HCT116 (cell line): ENCODE measurements around the gene C2orf76. TPM values are rescaled to one million over a fixed set of nuclear protein-coding genes. Genes with fewer than 3 reads are reported as not detected.
"Not testable (repeated sequence)": the region's sequence is repeated elsewhere in the genome, so short reads cannot be mapped to it uniquely, and the experiment has no call there.

Experiments used
- ATAC-seq: fragments of 200-7000 bp; cut with Tn5 transposase; 2 replicates; pipeline ENCODE4 v1.9.1; 2020; ENCODE audit warnings: mild to moderate bottlenecking, moderate library complexity
- BruUV-seq: library from RNA; stranded (reverse); fragments of 400-500 nt; replicated peaks from 2 replicates; lab custom pipeline; 2021; lab: Mats Ljungman, UMichigan
- CTCF ChIA-PET: fragments of 300-600 bp; sonication (Branson Sonifier 250); formaldehyde crosslinking; loops from one replicate; lab custom pipeline; 2021; ENCODE audit warnings: antibody characterized with exemption; lab: Charles Lee
- POLR2A ChIA-PET: fragments of 300-600, 350-600 bp; sonication (Branson Sonifier 250); formaldehyde crosslinking; loops from one replicate; lab custom pipeline; 2021; ENCODE audit warnings: antibody characterized with exemption; lab: Charles Lee
- RAD21 ChIA-PET, 2 experiments: fragments of 300-600 bp; sonication (Branson Sonifier 250); formaldehyde crosslinking; loops; one replicate each; lab custom pipeline; 2023; ENCODE audit warnings: low total read pairs in 2 of 2; ENCODE audit not compliant: uncharacterized antibody in 2 of 2, unreplicated experiment in 2 of 2, low non-redundant PET in 1 of 2; lab: Charles Lee
- DNase-seq: peaks from one replicate; pipeline ENCODE4 v3.0.0-alpha.2; 2010; ENCODE audit warnings: low read depth, low spot score
- H2AFZ ChIP-seq: fragments of 200-600 bp; shearing (Covaris generic), sonication (generic); 2 replicates; pipeline ENCODE4 v1.6.1; 2017; ENCODE audit warnings: low read depth, mixed run types, mixed read lengths, antibody characterized with exemption, low read length; ENCODE audit not compliant: poor library complexity, severe bottlenecking
- H3K27ac ChIP-seq: 2 replicates; pipeline ENCODE4 v1.5.1; 2012; ENCODE audit warnings: low read depth, low read length
- H3K27me3 ChIP-seq: fragments of 200-600 bp; sonication (generic); 2 replicates; pipeline ENCODE4 v1.6.1; 2016; ENCODE audit warnings: mixed run types, low read length, mixed read lengths; ENCODE audit not compliant: insufficient read depth
- H3K36me3 ChIP-seq, 2 experiments: fragments of 200-500 bp in 1 of 2; fragments of 200-600 bp in 1 of 2; sonication (Bioruptor generic) in 1 of 2; sonication (generic) in 1 of 2; 2 replicates each; pipeline versions ENCODE4 v1.5.1 to v1.6.1; 2014 to 2016; ENCODE audit warnings: low read length in 2 of 2, inconsistent platforms in 1 of 2, mixed read lengths in 1 of 2, mixed run types in 1 of 2; ENCODE audit not compliant: insufficient read depth in 2 of 2, control insufficient read depth in 1 of 2
- H3K4me1 ChIP-seq, 2 experiments: fragments of 200-600 bp in 1 of 2; sonication (generic) in 1 of 2; 2 replicates each; pipeline versions ENCODE4 v1.5.1 to v1.6.1; 2012 to 2017; ENCODE audit warnings: low read length in 2 of 2, inconsistent platforms in 1 of 2, mild to moderate bottlenecking in 1 of 2, mixed read lengths in 1 of 2, mixed run types in 1 of 2, moderate library complexity in 1 of 2; ENCODE audit not compliant: insufficient read depth in 2 of 2, control insufficient read depth in 1 of 2
- H3K4me2 ChIP-seq: fragments of 200-600 bp; sonication (generic); 2 replicates; pipeline ENCODE4 v1.6.1; 2017; ENCODE audit warnings: mixed run types, low read length, mixed read lengths
- H3K4me3 ChIP-seq, 2 experiments: fragments of 200-600 bp in 1 of 2; sonication (generic) in 1 of 2; replicated peaks in 1 of 2; 2 replicates each; pipeline ENCODE4 v1.5.1; 2011 to 2016; ENCODE audit warnings: low read length in 2 of 2, control low read depth in 1 of 2, low read depth in 1 of 2, mild to moderate bottlenecking in 1 of 2, mixed read lengths in 1 of 2, mixed run types in 1 of 2
- H3K79me2 ChIP-seq: fragments of 200-600 bp; sonication (generic); 2 replicates; pipeline ENCODE4 v1.6.1; 2017; ENCODE audit warnings: mild to moderate bottlenecking, mixed run types, low read length, moderate library complexity, mixed read lengths; ENCODE audit not compliant: insufficient read depth
- H3K9ac ChIP-seq: fragments of 200-600 bp; sonication (generic); 2 replicates; pipeline ENCODE4 v1.6.1; 2016; ENCODE audit warnings: low read length, mixed read lengths
- H3K9me2 ChIP-seq: fragments of 200-600 bp; sonication (generic), shearing (Covaris generic); 2 replicates; pipeline ENCODE4 v1.6.1; 2017; ENCODE audit warnings: mixed run types, mild to moderate bottlenecking, moderate library complexity; ENCODE audit not compliant: insufficient read depth
- H3K9me3 ChIP-seq, 2 experiments: fragments of 200-500 bp in 1 of 2; fragments of 200-600 bp in 1 of 2; sonication (Bioruptor generic) in 1 of 2; sonication (generic) in 1 of 2; 2 replicates each; pipeline ENCODE4 v1.6.1; 2014 to 2017; ENCODE audit warnings: low read length in 2 of 2, mixed read lengths in 2 of 2, inconsistent platforms in 1 of 2, low read depth in 1 of 2, mild to moderate bottlenecking in 1 of 2, mixed run types in 1 of 2, moderate library complexity in 1 of 2; ENCODE audit not compliant: control insufficient read depth in 1 of 2, insufficient read depth in 1 of 2
- H4K20me1 ChIP-seq: fragments of 200-600 bp; sonication (generic), shearing (Covaris generic); 2 replicates; pipeline ENCODE4 v1.6.1; 2017; ENCODE audit warnings: mixed run types, mild to moderate bottlenecking, moderate library complexity; ENCODE audit not compliant: insufficient read depth
- ATF3 ChIP-seq: IDR thresholded peaks from 2 replicates; pipeline ENCODE4 v1.6.1; 2012
- CBX3 ChIP-seq: IDR thresholded peaks from 2 replicates; pipeline ENCODE4 v1.6.1; 2012; ENCODE audit warnings: low read depth
- CEBPB ChIP-seq: IDR thresholded peaks from 2 replicates; pipeline ENCODE4 v1.6.1; 2012; ENCODE audit warnings: low read depth
- EGR1 ChIP-seq: IDR thresholded peaks from 2 replicates; pipeline ENCODE4 v1.6.1; 2012; ENCODE audit warnings: low read depth
- ELF1 ChIP-seq: IDR thresholded peaks from 2 replicates; pipeline ENCODE4 v1.6.1; 2012; ENCODE audit warnings: low read depth, borderline replicate concordance
- EZH2 ChIP-seq: fragments of 200-600 bp; sonication (generic); IDR thresholded peaks from 2 replicates; pipeline ENCODE4 v1.6.1; 2017; ENCODE audit warnings: antibody characterized with exemption, mixed run types
- EZH2phosphoT487 ChIP-seq: fragments of 200-600 bp; IDR thresholded peaks from 2 replicates; pipeline ENCODE4 v1.6.1; 2018; ENCODE audit warnings: antibody characterized with exemption, borderline replicate concordance
- FOSL1 ChIP-seq: IDR thresholded peaks from 2 replicates; pipeline ENCODE4 v1.6.1; 2012; ENCODE audit warnings: low read depth
- JUND ChIP-seq: IDR thresholded peaks from 2 replicates; pipeline ENCODE4 v1.6.1; 2012
- POLR2AphosphoS5 ChIP-seq: IDR thresholded peaks from 2 replicates; pipeline ENCODE4 v1.6.1; 2011; ENCODE audit warnings: mild to moderate bottlenecking, low read depth, low read length, moderate library complexity
- RAD21 ChIP-seq: IDR thresholded peaks from 2 replicates; pipeline ENCODE4 v1.6.1; 2012; ENCODE audit warnings: low read depth, mild to moderate bottlenecking
- REST ChIP-seq: IDR thresholded peaks from 2 replicates; pipeline ENCODE4 v1.6.1; 2012; ENCODE audit warnings: low read depth
- SP1 ChIP-seq: IDR thresholded peaks from 2 replicates; pipeline ENCODE4 v1.6.1; 2012; ENCODE audit warnings: low read depth
- ZFX ChIP-seq: fragments of 450-650 bp; IDR thresholded peaks from 2 replicates; pipeline ENCODE4 v1.6.1; 2017
- intact Hi-C: fragments of 100-400 bp; cut with micrococcal nuclease; formaldehyde crosslinking; loops from 2 replicates; pipeline ENCODE4 v1.10.0; 2022
- total RNA-seq: library from RNA; stranded (reverse); gene quantifications from one replicate; pipeline ENCODE4 v1.2.1, GENCODE V29; 2021; ENCODE audit not compliant: unreplicated experiment
- TF ChIP-seq, protein P1 (sequence below): IDR thresholded peaks from 2 replicates; pipeline ENCODE4 v1.6.1; 2012

Gene C2orf76
- total RNA-seq, 1 experiment from 2014 or later, result 10.5 TPM

GRCh38 chr2:119403618-119404017 lies 37.0 kb upstream of the C2orf76 start:
- RAD21 ChIA-PET, H3K79me2 ChIP-seq, POLR2A ChIA-PET, H3K27ac ChIP-seq, H3K27me3 ChIP-seq, H2AFZ ChIP-seq, H3K9me2 ChIP-seq, BruUV-seq, H3K9me3 ChIP-seq, H3K36me3 ChIP-seq, ATAC-seq, H3K4me2 ChIP-seq, H3K4me3 ChIP-seq, H3K9ac ChIP-seq, H3K4me1 ChIP-seq, intact Hi-C loops, DNase-seq, H4K20me1 ChIP-seq, CTCF ChIA-PET: not testable (repeated sequence)

DNA sequence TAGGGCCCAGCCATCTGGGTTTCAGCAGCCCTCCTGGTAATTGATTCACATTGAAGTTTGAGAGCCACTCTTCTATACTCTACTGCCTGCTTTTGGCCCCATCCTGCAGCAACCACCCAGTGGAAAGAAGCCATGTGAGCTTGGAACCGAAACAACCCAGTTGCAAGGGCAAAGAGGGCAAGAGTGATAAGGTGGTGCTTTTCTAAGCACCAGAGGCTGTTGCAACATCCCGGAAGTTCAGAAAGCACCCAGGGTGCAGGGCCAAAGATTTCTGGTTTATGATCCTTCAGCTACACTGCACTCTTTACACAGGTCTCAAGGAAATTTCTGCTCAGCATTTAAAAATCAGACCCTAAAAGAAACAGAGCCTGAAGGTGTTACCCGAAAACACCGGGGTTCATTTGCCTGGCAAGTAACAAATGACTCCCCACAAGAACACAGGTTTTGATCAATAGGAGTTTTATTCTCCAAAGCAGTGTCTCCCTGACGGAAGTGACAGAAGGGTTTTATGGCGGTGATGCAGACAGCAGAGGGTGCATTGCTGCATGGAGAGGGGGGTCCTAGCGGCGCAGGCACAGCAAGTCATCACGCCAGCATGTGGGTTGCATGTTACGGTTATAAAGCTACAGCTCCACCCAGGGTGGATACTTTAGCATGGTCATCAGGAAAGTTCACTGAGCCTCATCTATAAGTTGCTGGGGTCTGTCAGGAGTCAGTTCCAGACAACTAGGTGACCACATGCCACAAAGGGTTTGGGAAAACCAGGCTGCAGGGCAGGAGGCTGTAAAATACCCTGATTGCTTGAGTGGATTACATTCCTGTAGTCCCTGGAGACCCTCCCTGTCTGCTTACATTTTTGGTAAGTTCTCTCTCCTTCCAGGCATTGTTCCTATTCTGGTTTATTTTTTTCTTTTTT lies 36.3 kb upstream of the C2orf76 start:
- Histone ChIP-seq H3K4me3 (no peak overlapping the region), H3K4me1 (peaks cover 3 to 13% of the 10 kb centered on the region in 2 experiments; a peak in 3 of 4 replicates), H3K36me3 (no peaks in the 10 kb centered on the region), H3K79me2 (no peaks in the 10 kb centered on the region), H3K27ac (no peak overlapping the region), H4K20me1 (no peaks in the 10 kb centered on the region), H3K27me3 (no peaks in the 10 kb centered on the region), H2AFZ (no peak overlapping the region), H3K9me2 (no peaks in the 10 kb centered on the region), H3K9me3 (no peaks in the 10 kb centered on the region), H3K9ac (no peak overlapping the region), H3K4me2 (no peak overlapping the region)
- DNase-seq (no peak), ATAC-seq (no peak)
- ChIA-PET POLR2A (no interaction called here), RAD21 (no interaction called here), CTCF (no interaction called here)
- no TSS peak for BruUV-seq
- TF ChIP-seq SP1, result no peak
- TF ChIP-seq EZH2, result no peak
- TF ChIP-seq RAD21, result no peak
- TF ChIP-seq JUND, result no peak
- no peak for TF ChIP-seq ELF1
- no peak for TF ChIP-seq CBX3
- no peak for TF ChIP-seq ZFX
- TF ChIP-seq EZH2phosphoT487, result no peak
- TF ChIP-seq POLR2AphosphoS5, result no peak
- TF ChIP-seq, protein P1, sequence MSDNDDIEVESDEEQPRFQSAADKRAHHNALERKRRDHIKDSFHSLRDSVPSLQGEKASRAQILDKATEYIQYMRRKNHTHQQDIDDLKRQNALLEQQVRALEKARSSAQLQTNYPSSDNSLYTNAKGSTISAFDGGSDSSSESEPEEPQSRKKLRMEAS, result no peak
- no peak for TF ChIP-seq FOSL1
- TF ChIP-seq CEBPB, result no peak
- TF ChIP-seq EGR1, result no peak
- TF ChIP-seq ATF3, result no peak
- TF ChIP-seq REST, result no peak
- intact Hi-C loops, result no loop called here
